Stimulated activated CD4-positive, alpha-beta T cell treated with anti-CD3 and anti-CD28 coated beads, Interleukin-1b, Interleukin-23, amount 100 ng/mL, for 1 hour (primary cell): ENCODE measurements around the gene VPS13A.

Source experiments
- DNase-seq, 2 donors: peaks; one replicate each; pipeline ENCODE4 v3.0.0-alpha.2; 2020; ENCODE audit warnings: low read depth in 2 of 2

VPS13A gene

DNA sequence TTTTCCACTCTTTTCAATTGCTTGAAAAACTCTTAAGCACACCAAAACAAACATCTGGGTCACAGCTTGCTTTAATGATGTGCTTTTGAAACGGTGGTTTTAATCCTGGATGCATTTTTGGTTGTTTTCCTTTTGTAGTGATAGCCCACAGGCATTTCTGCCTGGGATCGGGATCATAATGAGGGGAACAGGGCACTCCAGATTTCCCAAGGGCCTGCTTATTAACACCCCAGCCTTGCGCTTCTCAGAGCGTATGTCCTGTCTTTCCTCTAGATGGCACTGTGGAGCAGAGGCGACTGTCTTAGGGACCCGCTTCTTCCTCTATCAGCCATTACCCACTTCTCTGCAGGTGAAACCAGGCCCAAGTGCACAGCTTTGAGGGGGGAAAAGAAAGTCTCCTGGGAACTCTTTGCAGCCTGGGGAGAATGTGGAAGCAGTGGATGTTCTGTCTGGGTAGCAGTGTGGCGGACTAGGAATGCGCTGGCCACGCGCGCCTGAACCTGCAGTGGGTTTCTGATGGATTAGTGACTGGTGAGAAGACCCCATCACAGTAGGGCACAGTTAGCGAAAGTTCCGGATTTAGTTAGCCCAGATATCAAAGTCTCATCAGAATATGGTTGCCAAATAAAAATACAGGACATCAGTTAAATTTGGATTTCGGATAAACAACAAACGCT is 280.7 kb downstream of the VPS13A start:
- DNase-seq: peak; percentile 12 to 27

DNA sequence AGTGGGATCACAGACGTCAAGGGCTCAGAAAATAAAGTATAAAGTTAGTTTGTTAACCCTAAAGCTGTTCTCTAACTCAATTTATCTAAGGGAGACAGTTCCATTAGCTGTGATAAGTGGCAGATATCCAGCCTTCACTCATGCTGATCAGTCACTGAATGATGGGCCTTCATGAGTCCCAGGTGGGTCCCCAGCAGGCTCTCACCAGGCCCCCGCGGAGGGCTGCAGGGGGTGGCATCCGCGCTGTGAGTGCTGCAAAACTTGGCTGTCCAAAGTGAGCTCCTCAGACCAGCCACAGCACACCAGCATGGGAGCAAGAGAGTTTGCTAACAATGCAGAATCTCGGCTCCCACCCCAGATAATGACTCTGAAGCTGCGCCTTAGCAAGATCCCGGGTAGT is 283.6 kb downstream of the VPS13A start:
- DNase-seq: no peak

DNA sequence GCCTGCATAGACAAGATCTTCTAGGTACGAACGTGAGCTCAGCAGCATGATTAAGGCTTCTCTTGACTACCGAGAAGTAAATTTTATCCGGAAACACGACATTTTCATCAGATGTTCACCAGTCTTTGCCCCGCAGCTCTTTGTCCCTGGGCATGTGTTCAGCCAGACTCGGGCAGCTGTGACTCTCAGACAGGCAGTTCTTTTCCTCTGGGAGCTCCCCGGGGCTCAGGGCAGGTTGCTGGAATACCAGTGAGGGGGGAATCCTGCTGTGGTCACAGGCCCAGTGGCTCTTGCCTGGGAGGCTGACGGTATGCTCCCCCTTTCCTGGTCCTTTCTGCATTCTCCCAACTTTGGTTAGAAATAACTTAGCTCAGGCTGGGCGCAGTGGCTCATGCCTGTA is 284.7 kb downstream of the VPS13A start:
- DNase-seq: no peak

DNA sequence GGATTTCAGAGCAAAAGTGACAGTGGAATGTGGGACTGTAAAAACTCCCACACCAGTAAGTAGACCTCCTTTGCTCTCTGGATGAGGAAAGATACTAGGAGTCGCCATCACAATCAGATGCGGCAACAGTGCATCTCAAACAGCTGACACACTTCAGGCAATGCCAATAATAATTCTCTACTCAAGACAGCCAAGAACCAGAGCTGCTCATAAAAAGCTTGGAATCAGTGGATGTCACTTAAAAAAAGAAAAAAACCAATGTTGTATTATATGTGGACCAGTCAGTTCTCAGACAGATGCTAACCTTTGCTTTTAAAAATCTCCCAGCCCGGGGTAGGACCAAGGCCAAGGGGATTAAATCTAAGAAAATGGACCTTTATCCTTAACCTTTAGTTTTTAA is 285.8 kb downstream of the VPS13A start:
- DNase-seq: no peak

DNA sequence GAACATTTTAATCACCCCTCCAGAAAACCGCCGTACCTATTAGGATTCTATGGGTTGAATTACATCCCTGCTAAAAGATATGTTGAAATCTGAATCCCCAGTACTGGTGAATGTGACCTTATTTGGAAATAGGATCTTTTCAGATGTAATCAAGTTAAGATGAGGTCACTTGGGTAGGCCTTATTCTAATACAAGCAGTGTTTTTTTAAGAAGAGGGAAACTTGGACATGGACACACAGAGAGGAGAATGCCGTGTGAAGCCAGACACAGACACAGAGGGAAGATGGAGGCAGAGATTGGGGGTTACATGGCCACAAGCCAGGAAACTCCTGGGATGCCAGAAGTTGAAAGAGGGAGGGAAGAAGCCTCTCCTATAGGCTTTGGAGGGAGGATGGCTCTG is 287.3 kb downstream of the VPS13A start:
- DNase-seq: no peak

DNA sequence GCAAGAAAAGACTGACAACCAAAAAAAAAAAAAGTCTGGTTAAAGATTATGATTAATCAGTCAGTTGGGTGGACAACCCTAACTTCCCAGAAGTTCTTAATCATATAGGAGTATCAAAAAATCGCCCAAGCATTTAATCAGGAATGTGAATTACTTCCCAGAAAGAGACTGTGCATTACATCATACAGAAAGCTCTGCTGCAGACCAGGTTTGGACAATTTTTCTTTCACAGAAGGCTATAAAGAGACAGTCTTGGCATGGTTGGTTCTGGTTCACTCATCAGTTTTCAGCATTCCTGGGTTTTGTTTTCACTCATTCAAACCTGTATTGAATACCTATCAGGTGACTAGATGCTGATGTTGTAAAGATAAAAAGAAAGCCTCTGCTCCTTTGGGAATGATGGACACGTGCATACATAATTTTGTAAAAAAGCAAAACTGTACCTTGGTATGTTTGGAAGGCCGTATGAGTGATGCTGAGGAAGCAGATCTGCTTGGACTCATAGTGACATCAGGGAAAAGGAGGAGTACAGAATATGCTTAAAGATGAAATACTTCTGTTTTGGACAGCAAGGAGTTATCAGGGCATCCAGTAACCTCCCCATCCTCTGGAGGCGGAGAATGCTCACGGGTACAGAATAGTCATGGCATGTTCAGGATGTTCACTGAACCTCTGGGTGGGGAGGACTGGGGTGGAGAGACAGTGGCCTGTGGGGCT is 292.3 kb downstream of the VPS13A start:
- DNase-seq: no peak
